ENCODE results near the gene MSLN.
"Not testable (repeated sequence)": the region's sequence is repeated elsewhere in the genome, so short reads cannot be mapped to it uniquely, and the experiment has no call there.

The MSLN gene

GRCh38 chr16:770411-770810 lies 9.9 kb downstream of the MSLN start:
- Histone ChIP-seq H4K20me1 (ENCODE audit: insufficient read depth, low read length) (no peaks in the 10 kb centered on the region), H3K4me3 (ENCODE audit: low read length) (no peak overlapping the region), H3K36me3 (replicated peaks; ENCODE audit: low read depth, low read length) (no peaks in the 10 kb centered on the region), H3K4me2 (ENCODE audit: low read length) (no peak overlapping the region), H3K79me2 (ENCODE audit: low read length) (no peaks in the 10 kb centered on the region), H3K9me3 (ENCODE audit: insufficient read depth, low read length) (no peaks in the 10 kb centered on the region), H3K9ac (ENCODE audit: low read length) (no peak overlapping the region), H3K27ac (ENCODE audit: low read length) (no peak overlapping the region), H3K27me3 (ENCODE audit: low read depth, low read length) (no peaks in the 10 kb centered on the region), H2AFZ (ENCODE audit: low read depth, low read length) (no peak overlapping the region), H3K4me1 (ENCODE audit: low read length) (no peaks in the 10 kb centered on the region)
- TF ChIP-seq CTCF (IDR thresholded peaks at IDR 0.05; ENCODE audit: low read depth, low read length), result no peak
- TF ChIP-seq EZH2phosphoT487 (IDR thresholded peaks at IDR 0.05; ENCODE audit: low read depth), result no peak

GRCh38 chr16:772959-773358 lies 12.4 kb downstream of the MSLN start:
- TF ChIP-seq CTCF (IDR thresholded peaks at IDR 0.05; ENCODE audit: low read depth, low read length) (no peak), EZH2phosphoT487 (IDR thresholded peaks at IDR 0.05; ENCODE audit: low read depth) (no peak)
- no peak overlapping the region for H3K27ac ChIP-seq (ENCODE audit: low read length)

GRCh38 chr16:774086-775001 lies 13.8 kb downstream of the MSLN start:
- Histone ChIP-seq H3K9me3 (ENCODE audit: insufficient read depth, low read length) (no peaks in the 10 kb centered on the region), H3K4me1 (ENCODE audit: low read length) (no peaks in the 10 kb centered on the region), H3K4me3 (ENCODE audit: low read length) (no peak overlapping the region), H4K20me1 (ENCODE audit: insufficient read depth, low read length) (no peaks in the 10 kb centered on the region), H3K36me3 (replicated peaks; ENCODE audit: low read depth, low read length) (no peaks in the 10 kb centered on the region), H3K27ac (ENCODE audit: low read length) (no peak overlapping the region), H2AFZ (ENCODE audit: low read depth, low read length) (no peak overlapping the region), H3K9ac (ENCODE audit: low read length) (no peak overlapping the region), H3K79me2 (ENCODE audit: low read length) (no peaks in the 10 kb centered on the region), H3K4me2 (ENCODE audit: low read length) (no peak overlapping the region), H3K27me3 (ENCODE audit: low read depth, low read length) (peaks cover 15% of the 10 kb centered on the region)
- TF ChIP-seq CTCF (IDR thresholded peaks at IDR 0.05; ENCODE audit: low read depth, low read length), result no peak
- no peak for TF ChIP-seq EZH2phosphoT487 (IDR thresholded peaks at IDR 0.05; ENCODE audit: low read depth)

More at GRCh38 chr16:772959-773358, 12.4 kb downstream of the MSLN start:
- Histone ChIP-seq H2AFZ (ENCODE audit: low read depth, low read length) (no peak overlapping the region), H3K27me3 (ENCODE audit: low read depth, low read length) (peaks cover 4% of the 10 kb centered on the region), H3K9ac (ENCODE audit: low read length) (no peak overlapping the region), H4K20me1 (ENCODE audit: insufficient read depth, low read length) (no peaks in the 10 kb centered on the region), H3K4me1 (ENCODE audit: low read length) (no peaks in the 10 kb centered on the region), H3K9me3 (ENCODE audit: insufficient read depth, low read length) (no peaks in the 10 kb centered on the region), H3K4me3 (ENCODE audit: low read length) (no peak overlapping the region), H3K4me2 (ENCODE audit: low read length) (no peak overlapping the region), H3K79me2 (ENCODE audit: low read length) (no peaks in the 10 kb centered on the region), H3K36me3 (replicated peaks; ENCODE audit: low read depth, low read length) (no peaks in the 10 kb centered on the region)

- Histone ChIP-seq H3K36me3 (replicated peaks; ENCODE audit: low read depth, low read length) (no peaks in the 10 kb centered on the region), H3K4me2 (ENCODE audit: low read length) (no peak overlapping the region), H3K4me3 (ENCODE audit: low read length) (no peak overlapping the region), H3K27me3 (ENCODE audit: low read depth, low read length) (peaks cover 15% of the 10 kb centered on the region), H3K4me1 (ENCODE audit: low read length) (no peaks in the 10 kb centered on the region), H2AFZ (ENCODE audit: low read depth, low read length) (no peak overlapping the region), H3K9me3 (ENCODE audit: insufficient read depth, low read length) (no peaks in the 10 kb centered on the region), H3K9ac (ENCODE audit: low read length) (no peak overlapping the region), H3K27ac (ENCODE audit: low read length) (no peak overlapping the region), H4K20me1 (ENCODE audit: insufficient read depth, low read length) (no peaks in the 10 kb centered on the region), H3K79me2 (ENCODE audit: low read length) (no peaks in the 10 kb centered on the region)
- TF ChIP-seq EZH2phosphoT487 (IDR thresholded peaks at IDR 0.05; ENCODE audit: low read depth) (no peak), CTCF (IDR thresholded peaks at IDR 0.05; ENCODE audit: low read depth, low read length) (no peak)
These were observed 14.8 kb downstream of the MSLN start for GRCh38 chr16:775236-775796.

GRCh38 chr16:776298-776697 lies 15.8 kb downstream of the MSLN start:
- H3K9me3 ChIP-seq (ENCODE audit: insufficient read depth, low read length); H4K20me1 ChIP-seq (ENCODE audit: insufficient read depth, low read length); H3K4me1 ChIP-seq (ENCODE audit: low read length); H3K9ac ChIP-seq (ENCODE audit: low read length); H3K4me3 ChIP-seq (ENCODE audit: low read length); H3K27ac ChIP-seq (ENCODE audit: low read length); H3K4me2 ChIP-seq (ENCODE audit: low read length); H3K36me3 ChIP-seq (replicated peaks; ENCODE audit: low read depth, low read length); H2AFZ ChIP-seq (ENCODE audit: low read depth, low read length); H3K79me2 ChIP-seq (ENCODE audit: low read length): not testable (repeated sequence)
- peaks cover 15% of the 10 kb centered on the region for H3K27me3 ChIP-seq (ENCODE audit: low read depth, low read length)

All from OCI-LY3 (cell line).